BLaER1 (cell line): Measurements from ENCODE around the gene KCNAB1.

Source experiments
- H3K27ac ChIP-seq: shearing (Covaris generic); formaldehyde crosslinking; 2 replicates; pipeline ENCODE4 v1.8.1; 2022
- H3K27me3 ChIP-seq: shearing (Covaris generic); formaldehyde crosslinking; 2 replicates; pipeline ENCODE4 v1.8.1; 2022
- H3K36me3 ChIP-seq: shearing (Covaris generic); formaldehyde crosslinking; 2 replicates; pipeline ENCODE4 v1.8.1; 2022
- H3K4me1 ChIP-seq: shearing (Covaris generic); formaldehyde crosslinking; 2 replicates; pipeline ENCODE4 v1.8.1; 2022
- H3K4me2 ChIP-seq: shearing (Covaris generic); formaldehyde crosslinking; 2 replicates; pipeline ENCODE4 v1.8.1; 2022
- H3K4me3 ChIP-seq: shearing (Covaris generic); formaldehyde crosslinking; 2 replicates; pipeline ENCODE4 v1.8.1; 2022
- H3K9ac ChIP-seq: shearing (Covaris generic); formaldehyde crosslinking; 2 replicates; pipeline ENCODE4 v1.8.1; 2022
- H3K9me3 ChIP-seq: shearing (Covaris generic); formaldehyde crosslinking; 2 replicates; pipeline ENCODE4 v1.8.1; 2022
- H4K20me1 ChIP-seq: shearing (Covaris generic); formaldehyde crosslinking; 2 replicates; pipeline ENCODE4 v1.8.1; 2022
- Cebpa-rat ChIP-seq: shearing (Covaris generic); IDR thresholded peaks from 2 replicates; pipeline ENCODE4 v1.8.1; 2022

Gene KCNAB1

DNA sequence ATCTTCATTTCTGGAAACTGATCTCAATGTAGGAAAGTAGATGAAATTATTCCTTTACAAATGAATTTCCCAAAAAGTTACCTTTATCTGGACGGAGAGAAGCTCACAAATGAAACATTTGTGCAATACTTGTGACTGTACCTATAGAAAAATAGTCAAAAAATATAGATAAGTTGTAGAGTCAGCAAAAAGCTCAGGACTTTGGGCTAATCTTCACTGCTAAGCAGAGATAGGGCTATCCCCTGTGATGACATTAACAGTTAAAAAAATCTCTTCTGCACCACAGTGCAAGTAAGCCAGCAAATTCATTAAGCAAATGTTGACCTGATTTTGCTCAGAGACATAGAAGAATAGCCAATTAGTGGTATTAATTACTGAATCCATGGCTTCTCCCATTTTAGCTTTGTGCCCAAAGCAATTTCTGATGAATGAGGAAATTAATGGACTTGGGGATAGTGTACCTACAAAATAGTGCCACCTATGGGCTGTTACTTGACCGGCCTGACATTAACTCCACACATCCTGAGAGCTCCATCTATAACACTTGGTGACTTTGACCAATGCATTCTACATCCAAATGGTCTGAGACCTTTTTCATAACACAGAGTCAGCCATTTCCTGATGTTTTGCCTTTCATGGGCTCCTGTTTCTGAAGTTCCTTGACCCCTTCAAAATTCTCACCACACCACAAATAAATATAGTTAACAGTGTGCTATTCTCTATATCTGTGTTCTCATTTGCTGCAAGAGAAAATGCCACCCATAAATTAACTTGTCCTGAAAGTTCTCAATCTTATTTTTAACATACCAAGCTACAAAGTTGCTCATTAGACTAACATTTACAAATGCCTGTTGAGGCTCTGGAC is 329.6 kb downstream of the KCNAB1 start:
- no peak overlapping the region for H3K4me2 ChIP-seq
- peaks cover 13% of the 10 kb centered on the region for H3K4me1 ChIP-seq
- H3K9ac ChIP-seq = no peak overlapping the region
- no peak overlapping the region for H3K27ac ChIP-seq
- H3K36me3 ChIP-seq = no peaks in the 10 kb centered on the region
- H3K4me3 ChIP-seq = no peak overlapping the region
- TF ChIP-seq Cebpa-rat = no peak
- no peaks in the 10 kb centered on the region for H4K20me1 ChIP-seq
- H3K27me3 ChIP-seq = no peaks in the 10 kb centered on the region
- no peaks in the 10 kb centered on the region for H3K9me3 ChIP-seq

- no peaks in the 10 kb centered on the region for H3K9me3 ChIP-seq
- no peak for TF ChIP-seq Cebpa-rat
- no peaks in the 10 kb centered on the region for H3K4me1 ChIP-seq
- H4K20me1 ChIP-seq = no peaks in the 10 kb centered on the region
- no peak overlapping the region for H3K9ac ChIP-seq
- no peak overlapping the region for H3K4me3 ChIP-seq
- no peak overlapping the region for H3K27ac ChIP-seq
- no peak overlapping the region for H3K4me2 ChIP-seq
- H3K36me3 ChIP-seq = no peaks in the 10 kb centered on the region
- no peaks in the 10 kb centered on the region for H3K27me3 ChIP-seq
These were observed 335.5 kb downstream of the KCNAB1 start for GRCh38 chr3:156455839-156456238.

GRCh38 chr3:156456771-156457224 is 336.4 kb downstream of the KCNAB1 start:
- Histone ChIP-seq H3K36me3 (no peaks in the 10 kb centered on the region), H3K27me3 (no peaks in the 10 kb centered on the region), H3K9me3 (no peaks in the 10 kb centered on the region), H3K4me1 (no peaks in the 10 kb centered on the region), H3K27ac (no peak overlapping the region), H3K9ac (no peak overlapping the region), H3K4me3 (no peak overlapping the region), H4K20me1 (no peaks in the 10 kb centered on the region), H3K4me2 (no peak overlapping the region)
- no peak for TF ChIP-seq Cebpa-rat

- Histone ChIP-seq H3K9ac (no peak overlapping the region), H3K27me3 (no peaks in the 10 kb centered on the region), H4K20me1 (no peaks in the 10 kb centered on the region), H3K27ac (no peak overlapping the region), H3K9me3 (no peaks in the 10 kb centered on the region), H3K4me1 (no peaks in the 10 kb centered on the region), H3K4me3 (no peak overlapping the region), H3K4me2 (no peak overlapping the region), H3K36me3 (no peaks in the 10 kb centered on the region)
- TF ChIP-seq Cebpa-rat = no peak
These were observed 339.1 kb downstream of the KCNAB1 start for GRCh38 chr3:156459434-156459833.

GRCh38 chr3:156460206-156460611 is 339.8 kb downstream of the KCNAB1 start:
- Histone ChIP-seq H3K4me1 (no peaks in the 10 kb centered on the region), H3K27me3 (no peaks in the 10 kb centered on the region), H3K4me2 (no peak overlapping the region)

DNA sequence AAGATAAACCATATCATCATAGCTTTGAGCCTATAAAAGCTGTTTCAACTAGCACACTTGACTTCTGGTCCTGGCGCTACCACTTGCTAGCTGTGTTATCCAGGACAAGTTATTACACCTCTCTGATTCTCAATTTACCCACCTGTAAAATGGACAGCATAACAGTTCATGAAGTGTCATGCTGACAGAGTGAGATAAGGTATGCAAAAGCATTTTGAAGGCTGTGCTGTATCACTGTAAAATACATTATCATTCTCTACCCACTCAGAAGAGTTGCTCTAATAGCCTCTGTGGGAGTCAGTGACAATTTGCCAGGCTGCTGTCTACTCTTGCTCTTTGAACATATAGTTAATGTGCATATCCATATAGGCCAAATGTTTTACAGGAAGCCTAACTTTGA is 341.5 kb downstream of the KCNAB1 start:
- TF ChIP-seq Cebpa-rat = no peak
- Histone ChIP-seq H3K4me1 (no peaks in the 10 kb centered on the region), H3K4me2 (no peak overlapping the region), H4K20me1 (no peaks in the 10 kb centered on the region), H3K27me3 (no peaks in the 10 kb centered on the region), H3K4me3 (no peak overlapping the region), H3K9me3 (no peaks in the 10 kb centered on the region), H3K27ac (no peak overlapping the region), H3K9ac (no peak overlapping the region), H3K36me3 (no peaks in the 10 kb centered on the region)

More at GRCh38 chr3:156460206-156460611, 339.8 kb downstream of the KCNAB1 start:
- Histone ChIP-seq H3K9me3 (no peaks in the 10 kb centered on the region), H4K20me1 (no peaks in the 10 kb centered on the region), H3K36me3 (no peaks in the 10 kb centered on the region), H3K4me3 (no peak overlapping the region), H3K9ac (no peak overlapping the region), H3K27ac (no peak overlapping the region)
- no peak for TF ChIP-seq Cebpa-rat

GRCh38 chr3:156463123-156463522 is 342.7 kb downstream of the KCNAB1 start:
- H3K4me2 ChIP-seq = no peak overlapping the region
- no peaks in the 10 kb centered on the region for H3K27me3 ChIP-seq
- no peak overlapping the region for H3K9ac ChIP-seq
- no peak for TF ChIP-seq Cebpa-rat
- H3K4me3 ChIP-seq = no peak overlapping the region
- H3K4me1 ChIP-seq = no peaks in the 10 kb centered on the region
- H3K36me3 ChIP-seq = no peaks in the 10 kb centered on the region
- H3K27ac ChIP-seq = no peak overlapping the region
- no peaks in the 10 kb centered on the region for H4K20me1 ChIP-seq
- no peaks in the 10 kb centered on the region for H3K9me3 ChIP-seq

GRCh38 chr3:156465194-156465593 is 344.8 kb downstream of the KCNAB1 start:
- H3K9ac ChIP-seq = no peak overlapping the region

GRCh38 chr3:156469456-156469855 is 349.1 kb downstream of the KCNAB1 start:
- Histone ChIP-seq H3K4me1 (no peaks in the 10 kb centered on the region), H3K36me3 (no peaks in the 10 kb centered on the region), H3K27me3 (no peaks in the 10 kb centered on the region), H3K4me3 (no peak overlapping the region), H3K27ac (no peak overlapping the region), H4K20me1 (no peaks in the 10 kb centered on the region), H3K9me3 (no peaks in the 10 kb centered on the region), H3K4me2 (no peak overlapping the region), H3K9ac (no peak overlapping the region)
- no peak for TF ChIP-seq Cebpa-rat

More at GRCh38 chr3:156465194-156465593, 344.8 kb downstream of the KCNAB1 start:
- TF ChIP-seq Cebpa-rat = no peak
- Histone ChIP-seq H4K20me1 (no peaks in the 10 kb centered on the region), H3K4me3 (no peak overlapping the region), H3K27ac (no peak overlapping the region), H3K36me3 (no peaks in the 10 kb centered on the region), H3K9me3 (no peaks in the 10 kb centered on the region), H3K4me1 (no peaks in the 10 kb centered on the region), H3K4me2 (no peak overlapping the region), H3K27me3 (no peaks in the 10 kb centered on the region)

- Histone ChIP-seq H3K27me3 (no peaks in the 10 kb centered on the region), H3K4me1 (no peaks in the 10 kb centered on the region), H3K9me3 (no peaks in the 10 kb centered on the region), H3K27ac (no peak overlapping the region), H4K20me1 (no peaks in the 10 kb centered on the region), H3K9ac (no peak overlapping the region), H3K36me3 (no peaks in the 10 kb centered on the region), H3K4me3 (no peak overlapping the region), H3K4me2 (no peak overlapping the region)
- TF ChIP-seq Cebpa-rat = no peak
These were observed 351.1 kb downstream of the KCNAB1 start for GRCh38 chr3:156471431-156471830.
